Lower leg skin (tissue), 4 donors: Measurements from ENCODE around the gene RNLS. TPM values are rescaled to one million over a fixed set of nuclear protein-coding genes. Genes with fewer than 3 reads are reported as not detected.

Experiments used
- DNase-seq, 2 donors: peaks; one replicate each; pipeline ENCODE4 v3.0.0-alpha.2; 2019; ENCODE audit warnings: low spot score in 2 of 2
- H3K4me3 ChIP-seq: fragments of 200-600 bp; sonication (generic); 2 replicates; pipeline ENCODE4 v1.5.1; 2017; ENCODE audit warnings: mild to moderate bottlenecking, low read depth; ENCODE audit not compliant: poor library complexity, severe bottlenecking
- CTCF ChIP-seq, 3 donors: fragments of 450-650 bp; IDR thresholded peaks; one replicate each; pipeline ENCODE4 v1.5.1; 2016; ENCODE audit warnings: antibody characterized with exemption in 3 of 3, mild to moderate bottlenecking in 3 of 3, moderate library complexity in 2 of 3
- POLR2A ChIP-seq, 2 donors: fragments of 450-650 bp; IDR thresholded peaks; one replicate each; pipeline ENCODE4 v1.6.1; 2016 to 2017; ENCODE audit warnings: antibody characterized with exemption in 2 of 2, mild to moderate bottlenecking in 1 of 2, moderate library complexity in 1 of 2
- WGBS, 2 donors: methylation state at CpG; one replicate each; pipeline ENCODE4 v1.1.5; 2018; 5-methylcytosine and 5-hydroxymethylcytosine counted together
- intact Hi-C: fragments of 100-400 bp; cut with DNase I; formaldehyde crosslinking; loops from one replicate; pipeline ENCODE4 v1.15.0; 2023; ENCODE audit warnings: low total_unique reads
- total RNA-seq, 4 donors: library from RNA; depleted of rRNA; stranded (reverse); fragments of >200 nt; gene quantifications; one replicate each; pipeline ENCODE4 v1.1.0, GENCODE V29; 2016

RNLS gene
- total RNA-seq, 4 donors from 2014 or later: 6.8 to 18.3 (median 10.9) TPM

- intact Hi-C loops: no loop called here
- no peak for DNase-seq
- 72 to 77% methylated on average over 7 of the region's 7 CpGs for WGBS, 2 donors
These were observed 350.1 kb downstream of the RNLS start for GRCh38 chr10:88232983-88233543.

GRCh38 chr10:88232029-88232895 lies 350.9 kb downstream of the RNLS start:
- no peak for TF ChIP-seq CTCF (IDR thresholded peaks at IDR 0.05)
- TF ChIP-seq POLR2A (IDR thresholded peaks at IDR 0.05): no peak
- intact Hi-C loops: no loop called here
- H3K4me3 ChIP-seq: no peak overlapping the region
- peak; percentile 56 to 86 for DNase-seq
- 44 to 47% methylated on average over 5 of the region's 5 CpGs for WGBS, 2 donors

More at GRCh38 chr10:88232983-88233543, 350.1 kb downstream of the RNLS start:
- H3K4me3 ChIP-seq: no peak overlapping the region
- TF ChIP-seq CTCF (IDR thresholded peaks at IDR 0.05) (no peak), POLR2A (IDR thresholded peaks at IDR 0.05) (no peak)

- intact Hi-C loops: no loop called here
- TF ChIP-seq CTCF (IDR thresholded peaks at IDR 0.05) (no peak), POLR2A (IDR thresholded peaks at IDR 0.05) (no peak)
- H3K4me3 ChIP-seq: no peak overlapping the region
- no peak for DNase-seq
- WGBS, 2 donors: 84 to 87% methylated on average over 8 of the region's 8 CpGs
These were observed 352.9 kb downstream of the RNLS start for GRCh38 chr10:88230251-88230650.

- 89 to 91% methylated on average over 4 of the region's 4 CpGs for WGBS, 2 donors
- DNase-seq: no peak
- intact Hi-C loops: no loop called here
- TF ChIP-seq CTCF (IDR thresholded peaks at IDR 0.05): no peak
- TF ChIP-seq POLR2A (IDR thresholded peaks at IDR 0.05): no peak
- H3K4me3 ChIP-seq: no peak overlapping the region
These were observed 355.0 kb downstream of the RNLS start for GRCh38 chr10:88228130-88228529.

- 57 to 72% methylated on average over 8 of the region's 8 CpGs for WGBS, 2 donors
- intact Hi-C loops: no loop called here
- DNase-seq: no peak
- H3K4me3 ChIP-seq: no peak overlapping the region
- TF ChIP-seq POLR2A (IDR thresholded peaks at IDR 0.05) (no peak), CTCF (IDR thresholded peaks at IDR 0.05) (no peak)
These were observed 355.6 kb downstream of the RNLS start for GRCh38 chr10:88227342-88228018.
